ENCODE results near the gene SERPINB13.
"Not testable (repeated sequence)": the region's sequence is repeated elsewhere in the genome, so short reads cannot be mapped to it uniquely, and the experiment has no call there.

SERPINB13 gene

DNA sequence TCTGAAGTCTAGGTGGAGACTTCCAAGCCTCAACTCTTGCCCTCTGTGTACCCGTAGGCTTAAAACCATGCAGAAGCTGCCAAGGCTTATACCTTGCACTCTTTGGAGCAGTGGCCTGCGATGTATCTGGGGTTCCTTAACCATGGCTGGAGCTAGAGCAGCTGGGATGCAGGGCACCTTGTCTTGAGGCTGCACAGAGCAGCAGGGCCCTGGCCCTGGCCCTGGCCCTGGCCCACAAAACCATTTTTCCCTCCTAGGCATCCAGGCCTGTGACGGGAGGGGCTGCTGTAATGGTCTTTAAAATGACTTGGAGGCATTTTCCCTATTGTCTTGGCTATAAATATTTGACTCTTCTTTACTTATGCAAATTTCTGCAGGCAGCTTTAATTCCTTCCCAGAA lies 37.7 kb downstream of the SERPINB13 start:
- no peak for DNase-seq
- Histone ChIP-seq H3K4me1 (ENCODE audit: control extremely low read depth in 1 of 4, control insufficient read depth in 4 of 4, insufficient read depth in 4 of 4, low read length in 3 of 4) (no peaks in the 10 kb centered on the region), H3K9me3 (ENCODE audit: control extremely low read depth in 1 of 5, control insufficient read depth in 4 of 5, insufficient read depth in 2 of 5, low read depth in 1 of 5, low read length in 4 of 5) (peaks cover 0 to 40% (median 25%) of the 10 kb centered on the region in 5 experiments), H3K4me3 (ENCODE audit: control insufficient read depth in 1 of 7, extremely low read depth in 1 of 7, insufficient read depth in 4 of 7, low read depth in 2 of 7, low read length in 6 of 7) (no peak overlapping the region), H3K27ac (ENCODE audit: insufficient read depth in 1 of 2, low read depth in 1 of 2, low read length in 2 of 2, poor library complexity in 1 of 2, severe bottlenecking in 2 of 2) (no peak overlapping the region), H3K36me3 (ENCODE audit: control insufficient read depth in 4 of 4, insufficient read depth in 4 of 4, low read length in 3 of 4) (no peaks in the 10 kb centered on the region), H3K27me3 (replicated peaks in 2 of 5; ENCODE audit: control insufficient read depth in 4 of 5, insufficient read depth in 5 of 5, low read length in 4 of 5) (no peaks in the 10 kb centered on the region)
- CTCF ChIA-PET = no interaction called here
- POLR2A ChIA-PET = no interaction called here
- 100% methylated on average over 3 of the region's 3 CpGs for WGBS (ENCODE audit: insufficient coverage)

DNA sequence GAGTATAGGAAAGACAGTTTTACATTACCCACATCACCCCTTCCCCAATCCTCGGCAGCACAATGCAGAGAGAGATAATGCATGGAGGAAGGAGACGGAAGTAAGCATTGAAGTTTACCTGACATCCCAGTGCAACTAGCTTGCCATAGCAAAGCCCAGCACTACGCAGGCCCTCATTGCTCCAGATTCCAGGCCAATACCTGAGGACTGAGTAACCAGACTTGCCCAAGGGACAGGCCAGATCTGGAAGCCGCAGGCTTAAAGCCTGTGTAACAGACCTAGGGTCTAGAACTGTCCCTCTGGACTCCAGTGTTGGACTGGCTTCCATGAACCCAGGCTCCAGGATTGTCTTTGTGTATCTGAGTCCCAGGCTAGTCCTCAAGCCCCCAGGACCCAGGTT lies 39.3 kb downstream of the SERPINB13 start:
- H3K4me1 ChIP-seq (ENCODE audit: control extremely low read depth in 1 of 4, control insufficient read depth in 4 of 4, insufficient read depth in 4 of 4, low read length in 3 of 4) = no peaks in the 10 kb centered on the region
- POLR2A ChIA-PET = no interaction called here
- 86% methylated on average over 4 of the region's 4 CpGs for WGBS (ENCODE audit: insufficient coverage)
- peaks cover 0 to 39% (median 25%) of the 10 kb centered on the region in 5 experiments for H3K9me3 ChIP-seq (ENCODE audit: control extremely low read depth in 1 of 5, control insufficient read depth in 4 of 5, insufficient read depth in 2 of 5, low read depth in 1 of 5, low read length in 4 of 5)
- no peaks in the 10 kb centered on the region for H3K27me3 ChIP-seq (replicated peaks in 2 of 5; ENCODE audit: control insufficient read depth in 4 of 5, insufficient read depth in 5 of 5, low read length in 4 of 5)
- CTCF ChIA-PET = no interaction called here
- H3K36me3 ChIP-seq (ENCODE audit: control insufficient read depth in 4 of 4, insufficient read depth in 4 of 4, low read length in 3 of 4) = no peaks in the 10 kb centered on the region
- H3K4me3 ChIP-seq (ENCODE audit: control insufficient read depth in 1 of 7, extremely low read depth in 1 of 7, insufficient read depth in 4 of 7, low read depth in 2 of 7, low read length in 6 of 7) = no peak overlapping the region
- H3K27ac ChIP-seq (ENCODE audit: insufficient read depth in 1 of 2, low read depth in 1 of 2, low read length in 2 of 2, poor library complexity in 1 of 2, severe bottlenecking in 2 of 2) = no peak overlapping the region
- no peak for DNase-seq

DNA sequence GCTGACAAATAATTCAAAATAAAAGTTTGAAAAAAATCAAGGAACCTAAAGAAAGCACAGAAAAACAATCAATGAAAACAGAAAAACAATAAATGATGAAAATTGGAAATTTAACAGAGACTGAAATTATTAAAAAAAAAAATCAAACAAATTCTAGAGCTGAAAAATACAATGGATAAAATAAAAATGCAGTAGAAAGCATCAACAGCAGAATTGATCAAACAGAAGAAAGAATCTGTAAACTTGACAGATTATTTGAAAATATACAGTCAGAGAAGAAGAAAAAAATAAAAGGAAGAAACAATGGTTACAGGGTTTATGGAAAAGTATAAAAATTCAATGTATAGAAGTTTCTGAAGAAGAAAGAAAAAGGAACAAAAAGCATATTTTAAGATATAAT lies 40.7 kb downstream of the SERPINB13 start:
- no peaks in the 10 kb centered on the region for H3K36me3 ChIP-seq (ENCODE audit: control insufficient read depth in 4 of 4, insufficient read depth in 4 of 4, low read length in 3 of 4)
- ChIA-PET CTCF (no interaction called here), POLR2A (no interaction called here)
- no peaks in the 10 kb centered on the region for H3K4me1 ChIP-seq (ENCODE audit: control extremely low read depth in 1 of 4, control insufficient read depth in 4 of 4, insufficient read depth in 4 of 4, low read length in 3 of 4)
- no peaks in the 10 kb centered on the region for H3K27me3 ChIP-seq (replicated peaks in 2 of 5; ENCODE audit: control insufficient read depth in 4 of 5, insufficient read depth in 5 of 5, low read length in 4 of 5)
- no peak overlapping the region for H3K27ac ChIP-seq (ENCODE audit: insufficient read depth in 1 of 2, low read depth in 1 of 2, low read length in 2 of 2, poor library complexity in 1 of 2, severe bottlenecking in 2 of 2)
- peaks cover 0 to 35% (median 24%) of the 10 kb centered on the region in 5 experiments for H3K9me3 ChIP-seq (ENCODE audit: control extremely low read depth in 1 of 5, control insufficient read depth in 4 of 5, insufficient read depth in 2 of 5, low read depth in 1 of 5, low read length in 4 of 5)
- DNase-seq = no peak
- no peak overlapping the region for H3K4me3 ChIP-seq (ENCODE audit: control insufficient read depth in 1 of 7, extremely low read depth in 1 of 7, insufficient read depth in 4 of 7, low read depth in 2 of 7, low read length in 6 of 7)

DNA sequence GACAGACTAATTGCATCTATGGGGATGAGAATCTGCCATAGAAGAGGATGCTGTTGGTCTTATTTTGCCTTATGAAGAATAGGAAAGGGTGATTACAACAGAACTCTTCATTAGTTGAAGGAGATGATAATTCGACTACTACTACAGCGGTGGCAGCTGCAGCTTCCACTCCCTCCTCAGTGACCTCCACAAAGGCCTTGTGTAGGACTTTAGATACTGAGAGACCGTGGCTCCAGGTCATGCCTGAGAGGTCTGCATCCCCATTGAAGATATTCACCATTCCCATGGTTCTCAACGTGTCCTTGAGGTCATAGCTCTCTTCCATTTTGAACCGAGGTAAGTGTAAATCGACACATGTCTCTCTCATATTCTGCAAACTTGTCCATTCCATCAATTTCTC lies 50.6 kb downstream of the SERPINB13 start:
- no peak for DNase-seq
- Histone ChIP-seq H3K9me3 (ENCODE audit: control extremely low read depth in 1 of 5, control insufficient read depth in 4 of 5, insufficient read depth in 2 of 5, low read depth in 1 of 5, low read length in 4 of 5) (peaks cover 0 to 4% (median 0%) of the 10 kb centered on the region in 5 experiments), H3K27ac (ENCODE audit: insufficient read depth in 1 of 2, low read depth in 1 of 2, low read length in 2 of 2, poor library complexity in 1 of 2, severe bottlenecking in 2 of 2) (no peak overlapping the region), H3K4me1 (ENCODE audit: control extremely low read depth in 1 of 4, control insufficient read depth in 4 of 4, insufficient read depth in 4 of 4, low read length in 3 of 4) (no peaks in the 10 kb centered on the region), H3K4me3 (ENCODE audit: control insufficient read depth in 1 of 7, extremely low read depth in 1 of 7, insufficient read depth in 4 of 7, low read depth in 2 of 7, low read length in 6 of 7) (no peak overlapping the region), H3K36me3 (ENCODE audit: control insufficient read depth in 4 of 4, insufficient read depth in 4 of 4, low read length in 3 of 4) (no peaks in the 10 kb centered on the region), H3K27me3 (replicated peaks in 2 of 5; ENCODE audit: control insufficient read depth in 4 of 5, insufficient read depth in 5 of 5, low read length in 4 of 5) (no peaks in the 10 kb centered on the region)
- WGBS (ENCODE audit: insufficient coverage) = 94% methylated on average over 5 of the region's 6 CpGs
- CTCF ChIA-PET = no interaction called here
- POLR2A ChIA-PET = no interaction called here

DNA sequence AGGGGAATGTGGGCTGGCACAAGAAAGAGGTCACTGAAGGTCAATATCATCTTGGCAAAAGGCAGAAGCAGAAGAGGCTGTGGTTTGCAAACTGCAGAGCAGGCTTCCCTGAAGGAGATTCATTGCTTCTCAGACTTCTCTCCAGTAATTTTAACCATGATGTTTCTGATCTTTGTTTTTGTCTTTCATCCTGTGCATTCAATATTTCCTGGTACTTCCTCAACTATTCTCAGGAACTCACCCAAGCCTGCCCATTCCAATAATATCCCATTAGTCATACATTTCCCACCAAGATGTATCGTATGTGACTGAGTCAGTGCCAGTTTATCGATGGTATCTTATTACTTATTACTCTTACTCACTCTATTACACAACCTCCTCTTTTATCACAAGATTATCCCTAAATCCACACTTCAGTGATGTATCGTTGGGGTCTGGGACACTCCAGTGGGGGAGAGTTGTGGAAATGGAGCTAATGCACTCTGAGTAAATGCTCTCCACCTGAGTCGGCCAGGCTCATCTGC lies 54.1 kb downstream of the SERPINB13 start:
- H3K36me3 ChIP-seq (ENCODE audit: control insufficient read depth in 4 of 4, insufficient read depth in 4 of 4, low read length in 3 of 4); DNase-seq; CTCF ChIA-PET; POLR2A ChIA-PET; H3K4me1 ChIP-seq (ENCODE audit: control extremely low read depth in 1 of 4, control insufficient read depth in 4 of 4, insufficient read depth in 4 of 4, low read length in 3 of 4); H3K9me3 ChIP-seq (ENCODE audit: control extremely low read depth in 1 of 5, control insufficient read depth in 4 of 5, insufficient read depth in 2 of 5, low read depth in 1 of 5, low read length in 4 of 5); H3K27ac ChIP-seq (ENCODE audit: insufficient read depth in 1 of 2, low read depth in 1 of 2, low read length in 2 of 2, poor library complexity in 1 of 2, severe bottlenecking in 2 of 2); H3K4me3 ChIP-seq (ENCODE audit: control insufficient read depth in 1 of 7, extremely low read depth in 1 of 7, insufficient read depth in 4 of 7, low read depth in 2 of 7, low read length in 6 of 7); H3K27me3 ChIP-seq (replicated peaks in 2 of 5; ENCODE audit: control insufficient read depth in 4 of 5, insufficient read depth in 5 of 5, low read length in 4 of 5): not testable (repeated sequence)
- no CpG with 5 or more reads among the region's 4 CpGs for WGBS (ENCODE audit: insufficient coverage)

DNA sequence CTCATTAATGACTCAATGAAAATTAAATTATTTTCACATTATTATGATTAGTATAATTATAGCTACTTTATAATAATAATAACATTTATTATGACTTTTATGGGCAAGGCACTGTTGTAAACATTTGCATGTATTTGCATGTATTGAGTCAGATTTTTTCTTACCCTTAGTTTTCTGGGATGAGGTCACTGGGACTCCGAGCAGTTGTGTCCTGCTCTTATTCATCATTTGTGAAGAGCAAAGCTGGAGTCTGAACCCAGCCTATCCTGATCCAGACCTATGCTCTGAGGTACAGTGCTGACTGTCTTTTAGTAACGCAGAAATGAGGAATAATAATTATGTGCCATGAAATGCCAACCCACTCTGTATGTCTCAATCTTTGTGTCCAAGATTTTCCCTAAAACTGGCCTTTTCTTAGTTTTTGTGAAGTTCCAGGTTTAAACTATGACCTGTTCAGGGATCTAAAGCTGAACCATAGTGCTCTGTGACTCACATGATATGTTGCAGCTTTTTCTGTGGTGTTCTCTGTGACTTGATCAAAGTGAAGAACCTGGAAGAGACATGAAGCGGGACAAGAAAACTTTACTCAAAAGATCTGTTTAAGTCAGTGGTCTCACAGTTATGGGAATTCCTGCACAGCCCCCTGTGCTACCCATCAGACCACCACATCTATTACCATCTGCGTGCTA lies 55.7 kb downstream of the SERPINB13 start:
- H3K36me3 ChIP-seq (ENCODE audit: control insufficient read depth in 4 of 4, insufficient read depth in 4 of 4, low read length in 3 of 4); DNase-seq; H3K4me3 ChIP-seq (ENCODE audit: control insufficient read depth in 1 of 7, extremely low read depth in 1 of 7, insufficient read depth in 4 of 7, low read depth in 2 of 7, low read length in 6 of 7); POLR2A ChIA-PET; H3K27ac ChIP-seq (ENCODE audit: insufficient read depth in 1 of 2, low read depth in 1 of 2, low read length in 2 of 2, poor library complexity in 1 of 2, severe bottlenecking in 2 of 2); H3K27me3 ChIP-seq (replicated peaks in 2 of 5; ENCODE audit: control insufficient read depth in 4 of 5, insufficient read depth in 5 of 5, low read length in 4 of 5); H3K9me3 ChIP-seq (ENCODE audit: control extremely low read depth in 1 of 5, control insufficient read depth in 4 of 5, insufficient read depth in 2 of 5, low read depth in 1 of 5, low read length in 4 of 5); H3K4me1 ChIP-seq (ENCODE audit: control extremely low read depth in 1 of 4, control insufficient read depth in 4 of 4, insufficient read depth in 4 of 4, low read length in 3 of 4): not testable (repeated sequence)
- whole genome bisulfite sequencing (ENCODE audit: insufficient coverage) = 100% methylated on average over 2 of the region's 4 CpGs
- CTCF ChIA-PET = interaction anchor here (0.5 kb wide), 1 partner anchor 128 kb away, joined by 4 read pairs; no protein-coding TSS in a partner anchor

DNA sequence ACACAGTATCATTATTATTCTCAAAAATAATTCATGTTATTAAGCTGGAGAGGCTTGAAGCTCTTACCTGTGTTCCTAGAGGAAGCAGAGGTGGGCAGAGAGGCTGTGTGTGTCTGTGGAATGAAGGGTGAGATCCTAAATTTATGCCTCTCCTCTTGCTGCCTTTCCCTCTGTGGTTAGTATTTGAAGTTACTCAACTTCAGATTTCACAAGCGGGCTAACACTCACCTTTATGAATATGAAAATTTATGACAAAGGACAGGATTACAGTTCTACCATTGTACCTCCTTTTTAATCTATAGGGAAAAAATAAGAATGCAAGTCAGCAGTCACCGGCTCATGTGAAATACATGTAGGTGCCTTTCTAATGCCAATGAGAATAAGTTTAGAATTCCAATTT lies 57.0 kb downstream of the SERPINB13 start, which contains the start of gene SERPINB4:
SERPINB4 (minus strand) TSS at position 115 of the 400 bp plus-strand sequence. CDS start 679 bp downstream, outside the sequence.
- no CpG with 5 or more reads among the region's 2 CpGs for WGBS (ENCODE audit: insufficient coverage)
- POLR2A ChIA-PET; H3K36me3 ChIP-seq (ENCODE audit: control insufficient read depth in 4 of 4, insufficient read depth in 4 of 4, low read length in 3 of 4): not testable (repeated sequence)

More for the DNA sequence above, 57.0 kb downstream of the SERPINB13 start, which contains the start of gene SERPINB4:
- H3K4me3 ChIP-seq (ENCODE audit: control insufficient read depth in 1 of 7, extremely low read depth in 1 of 7, insufficient read depth in 4 of 7, low read depth in 2 of 7, low read length in 6 of 7); CTCF ChIA-PET; H3K27me3 ChIP-seq (replicated peaks in 2 of 5; ENCODE audit: control insufficient read depth in 4 of 5, insufficient read depth in 5 of 5, low read length in 4 of 5); DNase-seq; H3K9me3 ChIP-seq (ENCODE audit: control extremely low read depth in 1 of 5, control insufficient read depth in 4 of 5, insufficient read depth in 2 of 5, low read depth in 1 of 5, low read length in 4 of 5); H3K4me1 ChIP-seq (ENCODE audit: control extremely low read depth in 1 of 4, control insufficient read depth in 4 of 4, insufficient read depth in 4 of 4, low read length in 3 of 4); H3K27ac ChIP-seq (ENCODE audit: insufficient read depth in 1 of 2, low read depth in 1 of 2, low read length in 2 of 2, poor library complexity in 1 of 2, severe bottlenecking in 2 of 2): not testable (repeated sequence)
